Activated CD4-positive, alpha-beta T cell treated with anti-CD3 and anti-CD28 coated beads, Interleukin-2, Interleukin-6, amounts not matched to agents 100 ng/mL and 50 ng/mL, durations not matched to agents 16 hours and 8 hours (primary cell): ENCODE results near the gene LZTS2.
A peak's percentile ranks its signal among the peaks of the same experiment; 100 is the strongest.
"Not testable (repeated sequence)": the region's sequence is repeated elsewhere in the genome, so short reads cannot be mapped to it uniquely, and the experiment has no call there.

Experiments
- DNase-seq: peaks from one replicate; pipeline ENCODE4 v3.0.0-alpha.2; 2020

Gene LZTS2

GRCh38 chr10:100999742-101000126, at the start of gene LZTS2:
Gene LZTS2, plus strand, starts transcription at chr10:100999808. Its CDS starts 2,731 bp downstream, at chr10:101002539.
- DNase-seq, result no peak

- DNase-seq, result no peak
These were observed 39.4 kb upstream of the LZTS2 start for GRCh38 chr10:100960251-100960650.

- DNase-seq, result no peak
These were observed 37.1 kb upstream of the LZTS2 start for GRCh38 chr10:100962351-100963080.

- no peak for DNase-seq
These were observed 35.8 kb upstream of the LZTS2 start for GRCh38 chr10:100963826-100964225.

GRCh38 chr10:100965820-100966219, 33.8 kb upstream of the LZTS2 start:
- no peak for DNase-seq

- no peak for DNase-seq
These were observed 32.7 kb upstream of the LZTS2 start for GRCh38 chr10:100966887-100967286.

- no peak for DNase-seq
These were observed 32.3 kb upstream of the LZTS2 start for GRCh38 chr10:100967332-100967731.

GRCh38 chr10:100968062-100968736, 31.4 kb upstream of the LZTS2 start:
- DNase-seq, result no peak

GRCh38 chr10:100968863-100969186, 30.8 kb upstream of the LZTS2 start:
- no peak for DNase-seq

GRCh38 chr10:100969187-100970075, 30.2 kb upstream of the LZTS2 start, which contains the start of gene SEMA4G:
Gene SEMA4G, plus strand, starts transcription at chr10:100969504. Its CDS starts 3,409 bp downstream, at chr10:100972913.
- DNase-seq, result peak; percentile 41

- DNase-seq, result no peak
These were observed 29.3 kb upstream of the LZTS2 start for GRCh38 chr10:100970076-100970913.

- no peak for DNase-seq
These were observed 28.4 kb upstream of the LZTS2 start for GRCh38 chr10:100970914-100971811.

- DNase-seq, result no peak
These were observed 27.3 kb upstream of the LZTS2 start for GRCh38 chr10:100972115-100972903.

GRCh38 chr10:100972904-100973535, 26.6 kb upstream of the LZTS2 start:
- no peak for DNase-seq

GRCh38 chr10:100975397-100975796, 24.2 kb upstream of the LZTS2 start:
- DNase-seq, result not testable (repeated sequence)

- DNase-seq, result no peak
These were observed 22.7 kb upstream of the LZTS2 start for GRCh38 chr10:100976906-100977305.

- DNase-seq, result no peak
These were observed 22.2 kb upstream of the LZTS2 start for GRCh38 chr10:100977436-100977835.

- DNase-seq, result no peak
These were observed 21.3 kb upstream of the LZTS2 start for GRCh38 chr10:100978121-100978900.

- no peak for DNase-seq
These were observed 20.8 kb upstream of the LZTS2 start for GRCh38 chr10:100978901-100979195.
